A549 (cell line): ENCODE results near the gene CRYGN. TPM values are rescaled to one million over a fixed set of nuclear protein-coding genes. Genes with fewer than 3 reads are reported as not detected.
A peak's percentile ranks its signal among the peaks of the same experiment; 100 is the strongest.

Source experiments
- ATAC-seq, 2 experiments: fragments of 200-7000 bp in 1 of 2; fragments of >200 bp in 1 of 2; cut with Nextera tagmentation in 1 of 2; cut with Tn5 transposase in 1 of 2; 3 replicates each; pipeline versions ENCODE4 v1.8.0 to v1.9.1; 2018 to 2020; ENCODE audit warnings: mild to moderate bottlenecking in 1 of 2, moderate library complexity in 1 of 2
- CTCF ChIA-PET: fragments of 300-600 bp; sonication (Branson Sonifier 250); formaldehyde crosslinking; extraction: SDS; loops from one replicate; lab custom pipeline; 2021; ENCODE audit warnings: antibody characterized with exemption, inconsistent platforms; lab: Yijun Ruan, JAX
- POLR2A ChIA-PET: fragments of 350-600 bp; formaldehyde crosslinking; extraction: SDS; loops from one replicate; lab custom pipeline; 2021; ENCODE audit warnings: antibody characterized with exemption, inconsistent platforms; lab: Yijun Ruan, JAX
- DNase-seq, 2 experiments: peaks; one replicate each; pipeline versions ENCODE4 v3.0.0 to v3.0.0-alpha.2; 2011 to 2016; ENCODE audit warnings: low read depth in 1 of 2, low spot score in 1 of 2
- FAIRE-seq: peaks from 2 replicates; lab custom pipeline; 2011; peaks lifted over from hg19 to GRCh38; lab: Jason Lieb, UNC
- H3K27ac ChIP-seq, 2 experiments: fragments of >200 bp; sonication (Bioruptor Twin); formaldehyde crosslinking; 3 replicates each; pipeline ENCODE4 v1.5.1; 2016 to 2017
- H3K4me1 ChIP-seq: fragments of >200 bp; sonication (Bioruptor Twin); formaldehyde crosslinking; 3 replicates; pipeline ENCODE4 v1.6.1; 2016
- H3K4me2 ChIP-seq: fragments of >200 bp; sonication (Bioruptor Twin); formaldehyde crosslinking; 3 replicates; pipeline ENCODE4 v1.6.1; 2016
- H3K4me3 ChIP-seq: fragments of >200 bp; sonication (Bioruptor Twin); formaldehyde crosslinking; 3 replicates; pipeline ENCODE4 v1.5.1; 2016
- H3K9me3 ChIP-seq: fragments of >200 bp; sonication (Bioruptor Twin); formaldehyde crosslinking; 3 replicates; pipeline ENCODE4 v1.6.1; 2016
- CEBPB ChIP-seq, 2 experiments: fragments of >200 bp in 1 of 2; sonication (Bioruptor Twin) in 1 of 2; formaldehyde crosslinking in 1 of 2; IDR thresholded peaks; 2 replicates each; pipeline ENCODE4 v1.6.1; 2012 to 2016
- CHD2 ChIP-seq: fragments of 150-350 bp; IDR thresholded peaks from 2 replicates; pipeline ENCODE4 v1.6.1; 2014; ENCODE audit warnings: low read length; ENCODE audit not compliant: partially characterized antibody
- ESRRA ChIP-seq: fragments of 150-350 bp; IDR thresholded peaks from 2 replicates; pipeline ENCODE4 v1.6.1; 2014; ENCODE audit warnings: mild to moderate bottlenecking, low read length, borderline replicate concordance
- FOSB ChIP-seq: fragments of 250-450 bp; sonication (Bioruptor Pico); IDR thresholded peaks from 2 replicates; pipeline ENCODE4 v1.5.0; 2020; ENCODE audit warnings: mild to moderate bottlenecking, moderate library complexity
- FOSL2 ChIP-seq, 2 experiments: fragments of 450-650 bp in 1 of 2; fragments of >200 bp in 1 of 2; sonication (Bioruptor Twin) in 1 of 2; formaldehyde crosslinking; IDR thresholded peaks; 2 replicates each; pipeline versions ENCODE4 v1.5.0 to v1.6.1; 2016 to 2020; ENCODE audit warnings: mild to moderate bottlenecking in 1 of 2, moderate library complexity in 1 of 2
- FOXS1 ChIP-seq: fragments of 250-450 bp; sonication (Bioruptor Pico); IDR thresholded peaks from 2 replicates; pipeline ENCODE4 v1.5.0; 2020; ENCODE audit warnings: mild to moderate bottlenecking, moderate library complexity
- GATA3 ChIP-seq: IDR thresholded peaks from 2 replicates; pipeline ENCODE4 v1.6.1; 2012; ENCODE audit warnings: borderline replicate concordance
- HEYL ChIP-seq: fragments of 250-450 bp; sonication (Bioruptor Pico); IDR thresholded peaks from 2 replicates; pipeline ENCODE4 v1.8.0; 2021; ENCODE audit warnings: mild to moderate bottlenecking, moderate library complexity
- HOXA7 ChIP-seq: fragments of 250-450 bp; sonication (Bioruptor Pico); IDR thresholded peaks from 2 replicates; pipeline ENCODE4 v1.5.0; 2020; ENCODE audit warnings: mild to moderate bottlenecking, moderate library complexity
- JUN ChIP-seq, 2 experiments: fragments of >200 bp; sonication (Bioruptor Twin); formaldehyde crosslinking; IDR thresholded peaks; 2 replicates in 1 of 2; 3 replicates in 1 of 2; pipeline ENCODE4 v1.6.1; 2016 to 2017
- KDM1A ChIP-seq: fragments of 200-600 bp; sonication (generic); IDR thresholded peaks from 2 replicates; pipeline ENCODE4 v1.6.1; 2016; ENCODE audit warnings: low read depth, mild to moderate bottlenecking
- KDM5A ChIP-seq: fragments of 200-600 bp; sonication (generic); IDR thresholded peaks from 2 replicates; pipeline ENCODE4 v1.6.1; 2016; ENCODE audit warnings: antibody characterized with exemption, mild to moderate bottlenecking
- NR3C1 ChIP-seq: fragments of >200 bp; sonication (Bioruptor Twin); formaldehyde crosslinking; IDR thresholded peaks from 3 replicates; pipeline ENCODE4 v1.6.1; 2017
- POLR2AphosphoS2 ChIP-seq: conservative IDR thresholded peaks from 2 replicates; pipeline ENCODE4 v1.6.1; 2012; ENCODE audit warnings: low read length, improper control_type of control experiment, inconsistent platforms
- RCOR1 ChIP-seq: fragments of 150-350 bp; IDR thresholded peaks from 2 replicates; pipeline ENCODE4 v1.6.1; 2014; ENCODE audit warnings: antibody characterized with exemption, low read length, low read depth
- RFX5 ChIP-seq: fragments of 450-650 bp; IDR thresholded peaks from 2 replicates; pipeline ENCODE4 v1.7.1; 2014; ENCODE audit warnings: antibody characterized with exemption, mild to moderate bottlenecking, moderate library complexity
- RNF2 ChIP-seq: fragments of 200-600 bp; sonication (generic); IDR thresholded peaks from 2 replicates; pipeline ENCODE4 v1.6.1; 2016; ENCODE audit warnings: low read depth, mild to moderate bottlenecking, antibody characterized with exemption, moderate library complexity, borderline replicate concordance
- TP53 ChIP-seq: fragments of 250-450 bp; sonication (Bioruptor Pico); IDR thresholded peaks from 2 replicates; pipeline ENCODE4 v1.5.0; 2021; ENCODE audit warnings: mild to moderate bottlenecking, moderate library complexity
- ZFP36 ChIP-seq: fragments of 450-650 bp; IDR thresholded peaks from 2 replicates; pipeline ENCODE4 v1.6.1; 2014; ENCODE audit warnings: borderline replicate concordance; ENCODE audit not compliant: partially characterized antibody
- ZNF302 ChIP-seq: fragments of 250-450 bp; sonication (Bioruptor Pico); IDR thresholded peaks from 2 replicates; pipeline ENCODE4 v1.9.0; 2021; ENCODE audit warnings: inconsistent platforms, mild to moderate bottlenecking, moderate library complexity
- ZSCAN20 ChIP-seq: fragments of 250-450 bp; sonication (Bioruptor Pico); IDR thresholded peaks from 2 replicates; pipeline ENCODE4 v1.8.0; 2022; ENCODE audit warnings: mild to moderate bottlenecking, moderate library complexity
- WGBS: methylation state at CpG from one replicate; pipeline ENCODE4 v1.1.6; 2017; ENCODE audit errors: missing lambda C conversion rate; 5-methylcytosine and 5-hydroxymethylcytosine counted together
- polyA plus RNA-seq, 4 experiments: library from polyadenylated mRNA; depleted of rRNA in 3 of 4; stranded (reverse); fragments of >200 nt; fragmentation: RNase III in 1 of 4; extraction: RNeasy Plus Mini Kit Qiagen cat#74134 plus additional on column Dnase treatment in 1 of 4; gene quantifications; 2 replicates in 3 of 4; 3 replicates in 1 of 4; pipeline ENCODE4 v1.2.3, GENCODE V29; 2011 to 2017
- TF ChIP-seq, protein P1 (sequence below): fragments of >200 bp; sonication (Bioruptor Twin); formaldehyde crosslinking; IDR thresholded peaks from 2 replicates; pipeline ENCODE4 v1.6.1; 2016
- TF ChIP-seq, protein P2 (sequence below): IDR thresholded peaks from 2 replicates; pipeline ENCODE4 v1.6.1; 2012
- TF ChIP-seq, protein P3 (sequence below): fragments of 250-450 bp; sonication (Bioruptor Pico); IDR thresholded peaks from 2 replicates; pipeline ENCODE4 v1.5.0; 2020; ENCODE audit warnings: low read depth, mild to moderate bottlenecking, moderate library complexity
- TF ChIP-seq, protein P4 (sequence below): fragments of >200 bp; sonication (Bioruptor Twin); formaldehyde crosslinking; IDR thresholded peaks from 3 replicates; pipeline ENCODE4 v1.6.1; 2016
- TF ChIP-seq, protein P5 (sequence below): fragments of 200-600 bp; sonication (generic); IDR thresholded peaks from 2 replicates; pipeline ENCODE4 v1.6.1; 2016; ENCODE audit warnings: antibody characterized with exemption, mild to moderate bottlenecking, moderate library complexity

Gene CRYGN
- polyA plus RNA-seq, 2 of the 4 experiments (the other 2 are of a cell fraction), result not detected

DNA sequence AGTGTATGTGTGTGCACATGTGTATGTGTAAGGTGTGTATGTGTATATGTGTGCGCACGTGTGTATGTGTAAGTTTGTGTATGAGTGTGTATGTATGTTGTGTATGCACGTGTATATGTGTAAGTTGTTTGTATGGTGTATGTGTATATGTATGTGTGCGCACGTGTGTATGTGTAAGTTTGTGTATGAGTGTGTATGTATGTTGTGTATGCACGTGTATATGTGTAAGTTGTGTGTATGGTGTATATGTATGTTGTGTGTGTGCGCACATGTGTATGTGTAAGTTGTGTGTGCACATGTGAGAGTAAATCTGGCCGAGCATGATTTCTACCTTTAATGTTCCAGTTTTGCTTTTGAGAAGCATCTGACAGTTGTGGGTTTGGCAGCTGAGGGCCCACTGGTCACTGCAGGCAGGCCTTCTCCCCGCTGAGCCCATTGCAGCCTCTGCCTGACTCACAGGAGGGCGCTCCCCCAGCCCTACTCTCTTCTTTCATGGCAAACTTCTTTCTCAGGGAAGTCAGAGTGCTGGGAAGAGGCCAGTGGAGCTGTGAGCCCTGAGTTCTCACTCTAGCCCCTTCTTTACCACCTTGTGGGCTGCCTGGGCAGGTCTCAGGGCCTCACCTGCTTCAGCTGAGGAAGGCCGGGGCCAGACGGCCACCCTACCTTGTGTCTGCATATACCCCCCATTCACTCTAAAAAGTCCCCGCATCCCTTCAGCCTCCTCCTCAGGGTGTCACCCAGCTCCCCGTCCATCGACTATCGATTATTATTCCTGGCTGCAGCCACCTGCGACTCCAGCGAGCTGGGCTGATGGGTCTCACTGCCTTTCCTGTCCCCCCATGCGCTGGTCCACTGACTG lies 41.3 kb downstream of the CRYGN start:
- CTCF ChIA-PET, result interaction anchor here (0.7 to 3.1 kb wide), 6 partner anchors 24 to 59 kb away, joined by 3 to 10 read pairs (median 5); no protein-coding TSS in a partner anchor
- FAIRE-seq, result no peak
- no peak for TF ChIP-seq KDM1A
- no peak for TF ChIP-seq RCOR1
- TF ChIP-seq NR3C1, result no peak
- no peak for TF ChIP-seq RNF2
- TF ChIP-seq, protein P1, sequence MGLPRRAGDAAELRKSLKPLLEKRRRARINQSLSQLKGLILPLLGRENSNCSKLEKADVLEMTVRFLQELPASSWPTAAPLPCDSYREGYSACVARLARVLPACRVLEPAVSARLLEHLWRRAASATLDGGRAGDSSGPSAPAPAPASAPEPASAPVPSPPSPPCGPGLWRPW, result no peak
- no peak for TF ChIP-seq HOXA7 (CRISPR knock-in tag)
- no peak for TF ChIP-seq POLR2AphosphoS2
- TF ChIP-seq ZSCAN20 (CRISPR knock-in tag), result no peak
- no peak for TF ChIP-seq FOSL2 (IDR thresholded peaks at IDR 0.05)
- no peak for TF ChIP-seq FOSL2 (CRISPR knock-in tag; IDR thresholded peaks at IDR 0.05)
- TF ChIP-seq CEBPB (IDR thresholded peaks at IDR 0.05), result no peak
- TF ChIP-seq KDM5A, result no peak
- TF ChIP-seq ZFP36, result no peak
- TF ChIP-seq ZNF302 (CRISPR knock-in tag), result no peak
- TF ChIP-seq, protein P2, sequence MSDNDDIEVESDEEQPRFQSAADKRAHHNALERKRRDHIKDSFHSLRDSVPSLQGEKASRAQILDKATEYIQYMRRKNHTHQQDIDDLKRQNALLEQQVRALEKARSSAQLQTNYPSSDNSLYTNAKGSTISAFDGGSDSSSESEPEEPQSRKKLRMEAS, result no peak
- no peak for TF ChIP-seq ESRRA
- TF ChIP-seq, all 56 proteins: peak for 0
- Histone ChIP-seq H3K27ac (no peak overlapping the region), H3K4me1 (peaks cover 5% of the 10 kb centered on the region), H3K9me3 (no peaks in the 10 kb centered on the region), H3K4me3 (no peak overlapping the region), H3K4me2 (no peak overlapping the region)
- ATAC-seq, result peak in 1 of 2 experiments; percentile 44; a peak in 2 of 6 replicates
- WGBS, result 79% methylated on average over 19 of the region's 19 CpGs
- no peak for DNase-seq
- POLR2A ChIA-PET, result no interaction called here

DNA sequence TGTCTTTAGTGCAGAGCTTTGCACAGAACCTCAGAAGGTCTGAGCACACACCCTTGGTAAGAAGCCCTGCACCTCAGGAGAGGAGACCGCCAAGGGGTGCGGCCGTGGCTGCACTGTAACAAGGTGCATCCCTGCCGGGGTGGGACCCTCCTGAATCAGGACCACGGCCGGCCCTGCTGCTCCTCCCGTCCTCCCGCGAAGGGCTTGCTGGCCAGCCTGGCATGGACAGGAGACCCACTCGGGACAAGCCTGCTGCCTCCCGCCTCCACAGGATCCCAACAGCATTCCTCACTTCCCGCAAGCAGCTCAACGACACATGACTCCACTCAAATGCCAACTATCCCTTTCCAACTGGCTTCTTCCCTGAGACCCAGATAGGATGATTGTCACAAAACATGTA lies 42.9 kb downstream of the CRYGN start:
- no peak overlapping the region for H3K4me3 ChIP-seq
- H3K27ac ChIP-seq, result no peak overlapping the region
- no peak overlapping the region for H3K4me2 ChIP-seq
- ChIA-PET CTCF (interaction anchor here (1.0 to 3.2 kb wide), 4 partner anchors 30 to 153 kb away, joined by 3 to 16 read pairs (median 5); no protein-coding TSS in a partner anchor), POLR2A (interaction anchor here (0.5 kb wide), 1 partner anchor 241 kb away, joined by 4 read pairs; no protein-coding TSS in a partner anchor)
- H3K9me3 ChIP-seq, result no peaks in the 10 kb centered on the region
- DNase-seq (no peak), ATAC-seq (no peak), FAIRE-seq (no peak)
- 0 out of 3 replicates have a peak, but pooled peaks cover 4% of the 10 kb centered on the region for H3K4me1 ChIP-seq
- WGBS, result 82% methylated on average over 13 of the region's 13 CpGs
- no peak for TF ChIP-seq KDM5A
- TF ChIP-seq FOSB, result no peak
- TF ChIP-seq FOSL2 (IDR thresholded peaks at IDR 0.05), result no peak
- TF ChIP-seq FOSL2 (CRISPR knock-in tag; IDR thresholded peaks at IDR 0.05), result no peak
- no peak for TF ChIP-seq TP53 (CRISPR knock-in tag)
- TF ChIP-seq ZFP36, result no peak
- TF ChIP-seq, protein P3, sequence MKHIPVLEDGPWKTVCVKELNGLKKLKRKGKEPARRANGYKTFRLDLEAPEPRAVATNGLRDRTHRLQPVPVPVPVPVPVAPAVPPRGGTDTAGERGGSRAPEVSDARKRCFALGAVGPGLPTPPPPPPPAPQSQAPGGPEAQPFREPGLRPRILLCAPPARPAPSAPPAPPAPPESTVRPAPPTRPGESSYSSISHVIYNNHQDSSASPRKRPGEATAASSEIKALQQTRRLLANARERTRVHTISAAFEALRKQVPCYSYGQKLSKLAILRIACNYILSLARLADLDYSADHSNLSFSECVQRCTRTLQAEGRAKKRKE (CRISPR knock-in tag), result no peak
- TF ChIP-seq GATA3, result no peak
- TF ChIP-seq, protein P4, sequence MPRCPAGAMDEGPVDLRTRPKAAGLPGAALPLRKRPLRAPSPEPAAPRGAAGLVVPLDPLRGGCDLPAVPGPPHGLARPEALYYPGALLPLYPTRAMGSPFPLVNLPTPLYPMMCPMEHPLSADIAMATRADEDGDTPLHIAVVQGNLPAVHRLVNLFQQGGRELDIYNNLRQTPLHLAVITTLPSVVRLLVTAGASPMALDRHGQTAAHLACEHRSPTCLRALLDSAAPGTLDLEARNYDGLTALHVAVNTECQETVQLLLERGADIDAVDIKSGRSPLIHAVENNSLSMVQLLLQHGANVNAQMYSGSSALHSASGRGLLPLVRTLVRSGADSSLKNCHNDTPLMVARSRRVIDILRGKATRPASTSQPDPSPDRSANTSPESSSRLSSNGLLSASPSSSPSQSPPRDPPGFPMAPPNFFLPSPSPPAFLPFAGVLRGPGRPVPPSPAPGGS, result no peak
- no peak for TF ChIP-seq RFX5
- no peak for TF ChIP-seq RNF2
- TF ChIP-seq RCOR1, result no peak
- no peak for TF ChIP-seq FOXS1 (CRISPR knock-in tag)
- TF ChIP-seq, protein P5, sequence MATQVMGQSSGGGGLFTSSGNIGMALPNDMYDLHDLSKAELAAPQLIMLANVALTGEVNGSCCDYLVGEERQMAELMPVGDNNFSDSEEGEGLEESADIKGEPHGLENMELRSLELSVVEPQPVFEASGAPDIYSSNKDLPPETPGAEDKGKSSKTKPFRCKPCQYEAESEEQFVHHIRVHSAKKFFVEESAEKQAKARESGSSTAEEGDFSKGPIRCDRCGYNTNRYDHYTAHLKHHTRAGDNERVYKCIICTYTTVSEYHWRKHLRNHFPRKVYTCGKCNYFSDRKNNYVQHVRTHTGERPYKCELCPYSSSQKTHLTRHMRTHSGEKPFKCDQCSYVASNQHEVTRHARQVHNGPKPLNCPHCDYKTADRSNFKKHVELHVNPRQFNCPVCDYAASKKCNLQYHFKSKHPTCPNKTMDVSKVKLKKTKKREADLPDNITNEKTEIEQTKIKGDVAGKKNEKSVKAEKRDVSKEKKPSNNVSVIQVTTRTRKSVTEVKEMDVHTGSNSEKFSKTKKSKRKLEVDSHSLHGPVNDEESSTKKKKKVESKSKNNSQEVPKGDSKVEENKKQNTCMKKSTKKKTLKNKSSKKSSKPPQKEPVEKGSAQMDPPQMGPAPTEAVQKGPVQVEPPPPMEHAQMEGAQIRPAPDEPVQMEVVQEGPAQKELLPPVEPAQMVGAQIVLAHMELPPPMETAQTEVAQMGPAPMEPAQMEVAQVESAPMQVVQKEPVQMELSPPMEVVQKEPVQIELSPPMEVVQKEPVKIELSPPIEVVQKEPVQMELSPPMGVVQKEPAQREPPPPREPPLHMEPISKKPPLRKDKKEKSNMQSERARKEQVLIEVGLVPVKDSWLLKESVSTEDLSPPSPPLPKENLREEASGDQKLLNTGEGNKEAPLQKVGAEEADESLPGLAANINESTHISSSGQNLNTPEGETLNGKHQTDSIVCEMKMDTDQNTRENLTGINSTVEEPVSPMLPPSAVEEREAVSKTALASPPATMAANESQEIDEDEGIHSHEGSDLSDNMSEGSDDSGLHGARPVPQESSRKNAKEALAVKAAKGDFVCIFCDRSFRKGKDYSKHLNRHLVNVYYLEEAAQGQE, result no peak
- no peak for TF ChIP-seq HEYL (CRISPR knock-in tag)
- TF ChIP-seq CHD2, result no peak
- TF ChIP-seq ZSCAN20 (CRISPR knock-in tag), result no peak
- TF ChIP-seq JUN (IDR thresholded peaks at IDR 0.05), result no peak
